GM18861 (cell line): ENCODE measurements around the gene FSIP1.

Source experiments
- ATAC-seq: cut with Tn5 transposase; IDR thresholded peaks from one replicate; pipeline ENCODE4 v1.9.1; 2021; ENCODE audit not compliant: unreplicated experiment

FSIP1 gene

DNA sequence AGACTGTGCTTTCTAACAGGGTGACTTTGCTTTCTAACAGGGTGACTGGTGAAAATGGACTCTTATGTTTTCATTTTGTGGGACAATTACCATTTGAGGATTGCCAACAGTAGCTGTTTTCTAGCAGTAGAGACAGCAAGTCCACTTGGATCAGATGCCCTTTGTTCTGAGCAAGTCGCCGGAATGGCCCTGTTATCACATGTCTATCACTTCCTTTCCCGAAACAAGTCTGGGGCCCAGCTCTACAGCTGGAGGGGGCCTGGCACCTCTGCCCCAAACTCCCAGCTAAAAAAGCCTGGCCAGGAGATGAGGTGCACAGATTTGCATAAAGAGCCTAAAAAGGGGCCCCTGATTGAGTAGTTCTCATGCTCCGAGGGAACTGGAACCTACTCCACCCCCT, 157.2 kb downstream of the FSIP1 start:
- ATAC-seq: no peak

DNA sequence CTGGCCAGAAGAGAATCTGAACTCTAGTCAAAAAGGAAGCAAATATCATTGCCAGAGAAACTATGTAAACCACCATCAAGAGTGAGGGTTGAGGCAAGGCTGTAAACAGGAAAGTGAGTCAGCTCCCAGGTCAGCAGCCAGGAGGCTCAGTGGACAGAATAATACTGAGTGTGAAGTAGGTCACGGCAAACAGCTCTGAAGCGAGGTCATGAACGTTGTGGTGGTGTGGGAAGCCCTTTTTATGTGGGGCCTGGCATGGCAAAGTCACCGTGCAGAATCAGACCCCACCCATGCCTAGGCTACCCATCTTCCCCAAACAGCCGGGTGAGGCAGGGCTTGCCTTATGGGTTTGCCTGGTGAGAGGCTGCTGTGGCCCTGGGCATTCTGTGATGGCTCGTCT, 157.8 kb downstream of the FSIP1 start:
- ATAC-seq: peak; percentile 34

DNA sequence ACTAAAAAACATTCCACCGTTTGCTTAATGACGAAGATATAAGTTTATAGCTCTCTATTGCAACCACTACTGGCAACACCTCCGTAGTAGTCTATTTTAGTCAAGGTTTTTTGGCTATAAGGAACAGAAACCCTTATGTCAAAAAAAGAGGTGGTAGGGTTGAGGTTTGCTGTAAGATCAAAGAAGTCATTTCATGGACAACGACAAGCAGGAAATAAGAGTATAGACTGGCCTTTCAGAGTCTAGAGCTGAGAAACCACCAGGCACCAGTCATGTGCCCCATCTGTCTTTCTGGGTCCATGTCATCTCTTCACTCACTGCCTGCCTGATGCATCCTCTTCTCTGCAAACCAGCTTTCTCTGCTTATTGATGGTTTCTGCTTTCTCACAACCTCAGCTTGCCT, 159.1 kb downstream of the FSIP1 start:
- ATAC-seq: peak; percentile 86

DNA sequence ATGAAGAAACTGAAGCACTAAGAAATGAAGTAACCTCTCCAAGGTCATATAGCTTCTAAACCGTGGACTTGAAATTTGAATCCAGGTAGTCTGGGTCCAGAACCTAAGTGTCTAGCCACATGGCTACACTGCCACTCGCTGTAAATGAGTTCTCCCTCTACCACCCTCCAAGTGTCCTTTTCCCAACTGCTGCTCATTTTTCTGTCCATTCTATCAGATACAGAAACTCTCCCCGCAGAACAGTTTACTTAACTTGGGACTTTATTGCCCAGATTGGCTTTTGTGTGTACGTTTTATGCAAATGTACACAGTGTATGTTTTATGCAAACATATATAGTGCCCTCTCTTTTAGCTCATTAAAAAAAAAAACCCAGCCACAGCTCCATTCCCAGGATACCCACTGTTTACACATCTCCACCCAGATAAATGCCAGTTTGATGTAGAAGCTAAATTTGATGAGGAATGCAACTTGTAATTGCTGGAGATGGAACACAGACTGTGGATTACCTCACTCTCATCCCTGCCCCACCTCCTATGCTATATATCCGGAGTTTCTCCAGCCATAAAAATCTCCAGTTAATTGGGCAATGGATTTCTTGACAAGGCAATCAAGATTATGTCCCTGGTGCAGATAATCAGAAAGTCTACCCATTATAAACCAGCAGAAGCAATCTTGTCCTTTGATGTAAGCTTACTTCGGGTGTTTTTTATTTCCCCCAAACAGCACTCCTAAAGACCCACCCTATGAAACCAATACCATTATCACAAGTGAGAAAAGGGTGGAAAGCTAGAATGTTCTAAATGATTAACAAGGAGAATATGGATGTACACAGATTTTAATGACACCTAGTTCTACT, 159.8 kb downstream of the FSIP1 start:
- ATAC-seq: no peak

DNA sequence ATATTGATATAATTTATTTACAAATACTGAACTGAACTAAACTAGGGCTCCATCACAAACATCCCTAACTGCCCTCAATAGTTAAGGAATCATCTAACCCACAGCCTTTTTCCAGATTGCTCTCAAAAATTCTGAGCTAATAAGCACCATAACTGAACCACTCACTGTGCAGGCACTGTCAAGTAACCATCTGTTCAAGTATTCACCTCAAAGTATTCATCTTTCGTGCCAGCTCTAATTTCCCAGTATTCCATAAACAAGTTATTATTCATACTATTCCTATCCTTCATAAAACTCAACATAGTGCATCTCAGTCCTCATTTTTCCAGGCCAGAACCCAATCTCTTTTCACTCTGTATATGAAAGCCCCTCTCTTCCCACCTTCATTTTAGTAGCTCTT, 160.7 kb downstream of the FSIP1 start:
- ATAC-seq: no peak

DNA sequence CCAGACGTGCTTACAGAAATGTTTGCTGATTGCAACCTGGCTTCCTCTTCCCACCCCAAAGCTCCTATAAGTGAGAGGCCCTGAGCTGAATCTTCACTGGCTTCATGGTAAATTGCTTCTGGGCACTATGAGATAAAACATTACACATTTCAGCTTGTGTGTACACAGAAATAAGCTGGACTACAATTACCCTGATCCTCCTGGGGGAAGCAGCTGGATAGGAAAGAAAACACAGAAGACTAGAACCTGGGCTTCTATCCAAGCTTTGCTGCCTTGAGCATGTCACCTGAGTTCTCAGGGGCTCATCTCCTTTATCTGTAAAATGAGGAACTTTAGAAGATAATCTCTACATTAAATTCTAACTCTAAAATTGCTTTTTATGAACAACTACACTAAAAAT, 161.4 kb downstream of the FSIP1 start:
- no peak for ATAC-seq

DNA sequence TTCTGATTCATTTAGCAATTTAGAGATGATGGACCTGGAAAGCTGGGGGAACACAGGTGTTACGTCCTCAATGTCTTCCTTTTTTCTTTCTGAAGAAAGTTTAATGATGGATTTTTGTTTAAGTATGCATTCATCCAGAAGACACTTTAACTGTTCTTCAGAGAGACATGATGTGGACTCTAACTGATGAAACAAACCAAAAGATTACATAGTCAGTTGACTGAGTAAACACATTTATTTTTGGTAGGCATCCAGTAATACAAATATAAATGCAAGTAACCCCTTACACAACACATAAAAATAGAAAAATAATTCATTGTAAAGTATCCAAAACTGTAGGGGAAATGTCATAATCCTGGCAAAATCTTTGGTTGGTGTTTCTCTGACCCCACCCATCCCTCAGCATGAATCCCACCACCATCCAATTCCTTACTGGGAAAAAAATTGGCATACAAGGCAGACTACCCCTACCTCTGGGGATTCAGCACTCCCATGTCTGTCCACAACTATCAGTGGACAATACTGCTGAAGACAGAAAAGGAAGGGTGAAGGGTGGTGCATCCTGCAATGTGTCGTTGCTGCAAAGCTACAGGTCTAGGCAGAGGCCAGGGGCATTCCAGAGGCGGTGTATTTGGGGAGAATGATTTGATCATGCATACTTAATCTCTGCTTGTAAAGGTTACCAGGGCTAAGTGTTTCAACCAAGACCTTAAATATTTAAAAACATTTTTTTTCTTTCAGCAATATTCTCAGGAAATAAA, 164.4 kb downstream of the FSIP1 start:
- ATAC-seq: no peak

DNA sequence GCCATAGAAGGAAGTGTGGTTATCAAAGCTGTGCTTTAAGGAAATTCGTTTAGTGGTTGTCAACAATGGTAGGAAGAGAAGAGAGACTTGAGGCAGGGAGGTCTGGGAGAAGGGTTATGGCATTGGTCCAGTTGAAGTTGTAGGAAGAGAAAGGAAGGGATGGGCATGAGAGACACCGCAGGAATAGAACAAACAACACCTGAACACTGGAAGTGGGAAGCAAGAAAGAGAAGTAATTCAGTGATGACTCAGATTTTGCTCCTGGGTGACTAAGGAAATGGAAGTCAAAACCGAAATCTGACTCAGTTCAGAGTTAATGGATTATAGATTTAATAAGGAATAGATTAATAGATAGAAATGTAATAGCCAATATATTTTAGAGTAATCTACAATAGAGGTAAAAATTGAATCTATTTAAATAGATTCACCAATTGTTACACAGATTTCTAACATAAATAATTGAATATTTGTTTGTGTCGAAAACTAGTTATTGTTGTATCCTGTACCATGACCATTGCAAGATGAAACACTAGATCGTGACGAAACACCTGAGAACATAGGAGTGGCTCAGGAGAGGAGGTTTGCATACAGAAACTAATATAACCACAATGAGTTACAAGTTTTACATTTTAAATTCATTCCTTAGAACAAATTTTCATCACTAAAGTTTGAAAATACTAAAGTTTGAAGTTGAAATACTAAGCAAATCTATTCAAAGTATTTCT, 165.7 kb downstream of the FSIP1 start:
- no peak for ATAC-seq

DNA sequence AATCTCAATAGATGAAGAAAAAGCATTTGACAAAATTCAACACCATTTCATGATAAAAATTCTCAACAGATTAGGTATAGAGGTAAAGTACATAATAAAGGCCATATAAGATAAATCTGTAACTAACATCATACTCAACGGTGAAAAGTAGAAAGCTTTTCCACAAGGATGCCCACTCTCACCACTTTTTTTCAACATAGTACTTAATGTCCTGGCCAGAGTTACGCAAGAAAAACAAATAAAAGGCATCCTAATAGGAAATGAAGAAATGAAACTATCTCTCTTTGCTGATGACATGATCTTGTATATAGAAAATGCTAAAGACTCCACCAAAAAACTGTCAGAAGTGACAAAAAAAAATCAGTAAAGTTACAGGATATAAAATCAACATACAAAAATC, 168.8 kb downstream of the FSIP1 start:
- no peak for ATAC-seq

DNA sequence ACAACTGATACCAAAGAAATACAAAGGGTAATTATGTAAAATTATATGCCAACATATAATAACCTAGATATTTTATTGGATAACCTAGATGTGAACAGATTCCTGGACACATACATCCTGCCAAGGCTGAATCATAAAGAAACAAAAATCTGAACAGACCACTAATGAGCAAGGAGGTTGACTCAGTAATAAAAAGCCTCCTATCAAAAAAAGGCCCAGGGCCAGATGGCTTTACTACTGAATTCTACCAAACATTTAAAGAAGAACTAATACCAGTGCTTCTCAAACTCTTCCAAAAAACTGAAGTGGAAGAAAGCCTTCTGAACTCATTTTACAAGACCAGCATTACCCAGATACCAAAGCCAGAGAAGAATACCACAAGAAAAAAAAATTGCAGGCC, 169.4 kb downstream of the FSIP1 start:
- no peak for ATAC-seq

DNA sequence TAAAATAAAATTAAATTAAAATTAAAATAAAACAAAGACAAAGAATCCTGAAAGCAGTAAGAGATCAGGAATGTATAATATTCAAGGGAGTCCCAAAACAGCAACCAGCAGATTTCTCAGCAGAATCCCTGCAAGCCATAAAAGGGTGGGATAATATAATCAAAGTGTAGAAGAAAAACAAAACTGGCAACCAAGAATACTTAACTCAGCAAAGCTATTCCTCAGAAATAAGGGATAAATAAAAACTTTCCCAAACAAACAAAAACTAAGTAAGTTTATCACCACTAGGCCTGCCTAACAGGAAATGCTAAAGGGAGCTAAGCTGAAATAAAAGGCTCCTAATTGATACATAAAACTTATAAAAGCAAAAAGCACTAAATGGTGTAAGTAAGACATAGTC, 172.0 kb downstream of the FSIP1 start:
- ATAC-seq: no peak

DNA sequence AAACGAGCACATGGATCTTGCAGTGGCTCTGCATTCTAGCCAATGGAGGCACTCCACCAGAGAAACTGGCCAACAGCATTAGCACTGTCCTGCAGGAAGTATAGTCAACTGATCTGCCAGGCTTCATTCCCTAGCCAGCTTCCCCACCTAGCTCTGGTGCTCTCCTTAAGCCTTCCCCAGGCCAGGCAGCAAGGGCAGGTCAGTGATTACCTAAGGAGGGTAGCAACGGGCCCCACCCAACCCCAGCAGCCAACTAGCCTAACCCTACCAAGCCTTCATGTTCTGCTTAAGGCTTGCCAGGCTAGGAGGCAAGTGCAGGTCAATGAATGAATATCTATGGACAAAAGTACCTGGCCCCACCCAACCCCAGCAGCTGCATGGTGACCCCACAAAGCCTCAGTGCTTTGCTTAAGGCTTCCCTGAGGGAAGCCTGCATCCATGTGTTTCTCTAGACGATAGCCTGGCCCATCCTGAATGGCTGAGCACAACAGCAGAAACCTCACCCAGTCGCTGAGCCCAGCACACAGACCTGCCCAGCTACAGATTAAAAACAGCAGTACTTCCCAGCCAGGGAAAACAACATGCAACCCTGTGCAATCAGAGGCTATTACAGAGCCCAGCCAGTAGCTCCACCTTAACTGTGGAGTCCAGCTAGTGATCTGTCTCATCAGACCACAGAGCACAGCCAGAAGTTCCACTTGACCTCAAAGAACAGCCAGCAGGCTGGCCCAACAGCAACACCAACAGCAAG, 173.3 kb downstream of the FSIP1 start:
- ATAC-seq: no peak

DNA sequence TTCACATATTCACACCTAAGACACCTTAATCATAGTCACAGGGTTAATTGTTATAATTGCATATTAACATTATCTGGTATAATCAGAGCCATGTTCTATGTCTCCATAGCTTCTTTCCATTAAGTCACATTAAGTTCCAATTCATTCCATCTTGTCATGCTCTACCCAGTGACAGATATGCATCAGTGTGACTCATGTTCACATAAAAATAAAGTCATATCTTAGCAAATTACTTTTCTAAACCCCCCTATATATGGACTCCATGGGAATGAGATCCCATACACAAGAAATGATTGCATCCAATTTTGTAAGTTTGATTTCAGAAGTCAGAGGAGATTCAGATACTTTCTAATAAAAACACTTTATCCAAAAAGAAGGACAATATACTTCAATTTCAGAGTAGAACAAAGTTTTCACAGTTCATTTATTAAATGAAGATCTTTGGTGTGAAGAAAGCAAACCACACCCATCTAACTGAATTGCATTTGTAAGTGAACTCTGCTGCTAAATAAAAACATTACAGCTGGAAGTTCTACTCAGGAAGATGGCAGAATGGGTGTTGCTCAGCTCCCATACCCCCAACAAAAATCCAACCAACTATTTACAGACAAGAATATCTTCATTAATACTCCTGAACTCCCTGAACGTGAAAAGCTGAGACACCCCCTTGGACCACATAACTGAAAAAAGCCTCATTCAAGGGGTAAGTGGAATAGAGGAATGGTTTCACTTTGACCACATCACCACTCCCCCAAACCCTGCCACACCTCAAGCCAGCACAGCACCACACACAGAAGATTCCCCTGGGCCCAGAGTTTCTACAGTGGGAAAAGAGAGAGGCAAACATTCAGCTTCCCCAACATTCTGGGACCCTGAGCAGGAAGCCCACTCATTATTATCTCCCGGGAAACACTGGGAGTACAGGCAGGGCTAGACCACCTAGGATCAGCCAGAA, 174.2 kb downstream of the FSIP1 start:
- ATAC-seq: no peak

DNA sequence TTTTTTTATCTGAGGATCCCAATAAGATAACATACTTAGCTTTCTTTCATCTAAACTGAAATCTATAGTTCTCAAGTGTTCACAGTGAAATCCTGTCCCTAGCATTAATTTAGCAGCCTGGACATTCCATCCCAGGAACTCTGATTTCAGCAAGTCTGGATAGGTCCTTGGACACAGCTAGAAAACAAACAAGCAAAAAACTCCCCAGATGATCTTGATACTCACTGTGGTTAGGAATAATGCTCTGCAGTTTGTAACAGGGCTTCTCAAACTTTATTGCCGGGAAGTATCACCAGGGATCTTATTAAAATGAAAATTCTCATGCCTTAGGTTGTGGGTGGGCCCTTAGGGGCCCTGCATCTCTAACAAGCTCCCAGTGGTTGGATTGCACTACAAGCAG, 177.5 kb downstream of the FSIP1 start:
- ATAC-seq: no peak

DNA sequence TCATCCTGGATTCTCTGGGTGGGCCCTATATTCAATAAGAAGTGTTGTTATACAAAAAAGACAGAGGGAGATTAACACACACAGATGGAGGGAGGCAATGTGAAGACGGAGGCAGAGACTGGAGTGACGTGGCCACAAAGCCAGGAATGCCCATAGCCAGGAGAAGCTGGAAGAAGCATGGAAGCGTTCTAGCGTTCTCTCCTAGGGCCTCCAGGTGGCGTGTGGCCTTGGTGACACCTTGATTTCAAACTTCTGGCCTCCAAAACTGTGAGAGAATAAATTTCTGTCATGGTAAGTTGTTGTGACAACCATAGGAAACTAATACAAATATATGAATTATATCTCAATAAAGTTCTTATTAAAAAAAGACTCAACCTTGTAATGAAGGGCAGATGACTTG, 180.5 kb downstream of the FSIP1 start:
- no peak for ATAC-seq

DNA sequence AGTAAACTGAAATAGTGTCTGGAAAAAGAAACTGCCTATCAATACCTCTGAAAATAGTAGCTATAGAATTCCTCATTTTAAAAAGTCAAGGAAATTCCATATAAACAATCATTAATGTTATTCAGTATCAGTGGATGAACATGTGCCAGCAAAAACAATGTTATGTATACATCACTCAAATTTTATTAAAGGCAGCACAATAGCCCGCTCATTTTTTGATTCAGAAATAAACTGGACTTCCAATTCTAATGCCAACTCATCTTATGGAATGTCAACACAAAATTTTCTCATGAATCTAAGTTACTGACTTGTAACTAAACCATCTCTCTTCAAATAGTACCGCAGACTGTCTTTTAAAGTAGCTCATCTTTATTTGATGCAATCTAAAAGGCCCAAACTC, 182.8 kb downstream of the FSIP1 start:
- no peak for ATAC-seq

DNA sequence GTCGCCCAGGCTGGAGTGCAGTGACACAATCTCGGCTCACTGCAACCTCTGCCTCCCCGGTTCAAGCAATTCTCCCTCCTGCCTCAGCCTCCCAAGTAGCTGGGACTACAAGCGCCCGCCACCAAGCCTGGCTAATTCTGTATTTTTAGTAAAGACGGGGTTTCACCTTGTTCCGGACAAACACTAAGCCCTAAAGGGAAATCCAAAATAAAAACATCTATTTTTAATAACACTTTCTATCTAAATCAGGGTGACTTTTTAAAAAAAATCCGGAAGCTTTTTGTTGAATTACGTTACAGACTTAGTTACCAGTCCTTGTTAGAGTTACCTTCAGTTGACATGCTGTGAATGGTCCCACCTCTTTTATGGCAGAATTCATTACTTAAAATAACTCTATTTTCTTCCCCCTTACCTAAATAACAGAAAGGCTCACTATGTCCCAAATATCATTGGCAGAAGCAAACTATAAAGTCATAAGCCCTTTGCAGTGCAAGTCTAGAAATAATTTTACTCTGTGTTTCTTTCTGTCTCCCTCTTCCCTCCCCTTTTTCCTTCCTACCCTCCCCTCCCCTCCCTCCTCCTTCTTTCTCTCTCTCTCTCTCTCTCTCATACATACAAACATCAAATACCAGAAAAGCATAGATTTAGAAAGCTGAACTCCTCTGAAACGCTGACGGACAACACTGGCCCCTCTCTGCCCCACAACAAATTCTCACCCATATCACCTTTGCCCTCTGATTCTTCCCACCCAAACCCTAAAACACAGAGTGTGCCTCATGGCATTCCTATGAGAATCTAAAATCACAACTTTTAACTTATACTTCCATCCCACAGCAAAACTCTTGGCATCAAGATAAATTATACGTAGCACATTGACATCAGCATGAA, 183.4 kb downstream of the FSIP1 start:
- no peak for ATAC-seq

DNA sequence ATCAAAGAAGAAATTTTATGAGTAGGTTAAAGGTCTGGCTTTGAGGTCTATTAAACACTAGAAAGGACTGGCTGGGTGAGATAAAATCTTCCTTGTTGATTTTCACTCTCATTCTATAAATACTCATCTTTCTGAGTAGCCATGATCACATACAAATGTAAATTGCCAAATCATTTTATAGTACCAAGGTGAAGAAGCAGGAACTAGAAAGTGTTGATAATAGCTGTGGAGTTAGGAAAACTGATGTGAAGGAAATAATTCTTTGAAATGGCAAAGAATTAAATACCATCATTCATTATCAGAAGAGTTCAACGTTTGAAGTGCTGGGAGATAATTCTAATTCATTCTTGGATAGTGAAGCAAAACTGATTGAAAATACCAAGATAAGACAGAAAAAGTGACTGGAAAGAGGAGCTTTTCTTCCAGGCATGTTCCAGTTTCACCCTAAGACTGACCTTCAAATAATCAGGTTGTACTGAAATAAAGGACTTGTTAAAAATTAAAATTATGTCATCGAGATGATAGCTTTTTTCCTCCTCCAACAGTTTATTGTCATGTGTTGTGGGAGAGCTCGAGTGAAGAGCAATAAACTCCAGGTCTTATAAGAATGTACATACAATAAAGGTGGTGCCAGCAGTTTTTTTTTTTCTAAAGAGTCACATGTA, 184.3 kb downstream of the FSIP1 start:
- no peak for ATAC-seq
